EL (cell line): ENCODE data around the gene SCRT2.
"Not testable (repeated sequence)": the region's sequence is repeated elsewhere in the genome, so short reads cannot be mapped to it uniquely, and the experiment has no call there.

Experiments
- DNase-seq: peaks from one replicate; pipeline ENCODE4 v3.0.0-alpha.2; 2016

Gene SCRT2

GRCh38 chr20:699811-700338 lies 24.3 kb upstream of the SCRT2 start:
- DNase-seq = no peak

DNA sequence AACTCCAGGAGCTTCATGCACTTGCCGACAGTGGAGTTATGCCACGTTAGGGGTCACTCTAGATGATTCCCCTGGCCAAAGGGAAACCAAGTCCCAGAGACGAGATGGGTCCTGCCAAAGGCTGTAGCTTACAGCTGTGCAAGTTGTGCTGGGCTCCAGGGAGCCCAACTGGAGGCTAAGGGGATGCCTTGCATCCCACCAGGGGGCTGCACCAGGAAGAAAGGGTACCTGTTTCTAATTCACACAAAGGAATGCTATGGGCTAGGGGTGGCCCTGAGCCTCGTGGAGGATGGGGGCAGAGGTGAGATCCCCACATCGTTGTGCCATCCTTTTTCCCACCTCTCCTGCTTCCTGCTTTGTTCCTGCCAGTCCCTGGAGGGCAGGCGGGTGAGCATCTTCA lies 23.7 kb upstream of the SCRT2 start:
- no peak for DNase-seq

DNA sequence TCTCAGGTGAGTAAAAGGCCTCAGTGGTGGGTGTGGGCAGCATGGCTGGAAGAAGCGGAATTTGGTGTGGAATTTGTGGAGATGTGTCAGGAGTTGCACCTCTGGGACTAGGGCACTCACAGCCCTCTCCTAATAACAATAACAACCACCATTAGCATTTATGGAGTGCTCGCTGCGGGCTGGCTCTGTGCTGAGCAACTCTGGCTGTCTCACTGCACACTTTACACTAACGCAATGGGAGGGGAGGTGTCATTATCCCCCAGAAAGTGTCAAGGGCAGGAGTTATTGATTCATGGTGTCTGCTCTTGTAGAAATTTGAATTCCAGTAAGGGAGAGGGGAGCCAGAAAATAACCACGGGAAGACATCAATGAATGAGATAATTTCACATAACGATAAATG lies 22.7 kb upstream of the SCRT2 start:
- DNase-seq = no peak

- no peak for DNase-seq
These were observed 22.2 kb upstream of the SCRT2 start for GRCh38 chr20:697826-698225.

DNA sequence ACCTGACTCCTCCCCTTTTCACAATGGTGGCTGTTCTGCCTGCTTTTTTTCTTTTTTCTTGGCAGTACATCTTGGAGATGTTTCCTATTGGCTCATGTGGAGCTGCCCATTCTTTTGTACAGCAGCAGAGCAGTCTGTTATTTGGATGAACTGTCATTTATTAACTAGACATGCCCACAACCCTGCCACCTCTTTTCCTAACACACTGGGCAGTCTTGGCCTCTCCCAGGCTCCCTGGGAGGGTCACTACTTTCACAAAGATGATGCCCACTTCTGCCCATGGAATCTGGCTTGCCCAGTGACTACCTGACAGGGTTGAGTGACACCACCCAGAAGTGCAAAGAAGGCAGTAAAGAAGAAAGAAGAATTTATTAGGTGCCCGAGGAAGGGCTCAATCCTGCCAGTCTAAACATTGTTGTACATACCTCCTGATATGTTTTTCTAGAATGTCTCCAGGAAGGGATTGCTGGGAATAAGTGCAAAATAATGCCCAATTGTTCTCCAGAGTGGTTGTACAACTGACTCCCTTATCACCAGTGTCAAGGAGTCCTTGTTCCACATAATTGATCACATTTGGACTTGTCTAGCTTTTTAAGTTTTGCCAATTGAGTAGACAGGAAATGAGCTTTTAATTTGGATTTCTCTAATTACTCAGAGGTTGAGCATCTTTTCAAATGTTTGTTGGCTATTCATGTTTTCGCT lies 19.7 kb upstream of the SCRT2 start:
- no peak for DNase-seq

DNA sequence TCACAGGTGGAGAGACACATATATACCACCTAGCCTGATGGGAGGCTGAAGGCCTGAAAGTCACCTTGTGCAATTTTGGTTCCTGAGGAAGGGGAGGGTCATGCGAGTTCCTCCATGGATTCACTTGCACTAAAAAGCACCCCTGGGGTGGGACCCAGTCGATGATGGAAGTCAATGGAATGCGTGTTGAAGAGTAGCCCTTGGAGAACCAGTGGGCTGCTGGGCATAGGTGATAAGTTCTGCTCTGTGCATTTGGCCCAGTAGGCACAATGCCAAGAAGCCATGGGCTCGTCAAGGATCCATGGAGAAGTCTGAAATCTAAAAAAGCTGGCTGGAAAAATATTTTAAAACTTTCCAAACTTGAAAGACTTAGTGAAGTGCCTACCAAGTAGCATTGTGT lies 18.9 kb upstream of the SCRT2 start:
- DNase-seq = no peak

DNA sequence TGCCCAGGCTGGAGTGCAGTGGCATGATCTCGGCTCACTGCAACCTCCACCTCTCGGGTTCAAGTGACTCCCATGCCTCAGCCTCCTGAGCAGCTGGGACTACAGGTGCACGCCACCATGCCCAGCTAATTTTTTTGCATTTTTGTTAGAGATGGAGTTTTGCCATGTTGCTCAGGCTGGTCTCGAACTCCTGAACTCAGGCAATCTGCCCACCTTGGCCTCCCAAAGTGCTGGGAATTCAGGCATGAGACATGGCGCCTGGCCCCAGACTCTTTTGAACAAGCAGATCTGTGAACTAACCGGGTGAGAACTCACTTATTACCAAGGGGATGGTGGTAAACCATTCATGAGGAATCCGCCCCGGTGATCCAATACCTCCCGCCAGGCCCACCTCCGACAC lies 18.2 kb upstream of the SCRT2 start:
- DNase-seq = not testable (repeated sequence)

GRCh38 chr20:692044-692443 lies 16.4 kb upstream of the SCRT2 start:
- no peak for DNase-seq

- DNase-seq = no peak
These were observed 14.3 kb upstream of the SCRT2 start for GRCh38 chr20:689947-690346.

GRCh38 chr20:689348-689747 lies 13.7 kb upstream of the SCRT2 start:
- DNase-seq = no peak

DNA sequence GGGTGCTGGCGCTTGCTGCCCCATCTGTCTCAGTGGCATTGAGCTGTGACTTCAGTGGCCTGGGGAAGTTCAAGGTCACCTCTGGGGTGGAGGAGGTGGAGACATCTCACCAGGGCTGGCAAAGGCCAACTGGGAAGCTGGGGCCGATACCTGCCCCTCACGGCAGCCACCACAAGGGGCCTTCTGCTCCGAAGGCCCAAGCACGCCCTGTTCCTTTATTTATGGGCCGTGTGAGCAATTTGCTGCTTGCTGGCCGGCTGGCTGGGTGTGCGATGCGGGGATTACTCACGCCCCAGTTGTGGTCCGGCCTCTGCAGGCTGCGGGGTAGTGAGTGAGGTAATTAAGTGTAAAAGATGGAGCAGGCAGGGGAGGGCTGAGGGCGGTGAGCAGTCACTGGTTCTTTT lies 13.2 kb upstream of the SCRT2 start:
- DNase-seq = peak; percentile 14

DNA sequence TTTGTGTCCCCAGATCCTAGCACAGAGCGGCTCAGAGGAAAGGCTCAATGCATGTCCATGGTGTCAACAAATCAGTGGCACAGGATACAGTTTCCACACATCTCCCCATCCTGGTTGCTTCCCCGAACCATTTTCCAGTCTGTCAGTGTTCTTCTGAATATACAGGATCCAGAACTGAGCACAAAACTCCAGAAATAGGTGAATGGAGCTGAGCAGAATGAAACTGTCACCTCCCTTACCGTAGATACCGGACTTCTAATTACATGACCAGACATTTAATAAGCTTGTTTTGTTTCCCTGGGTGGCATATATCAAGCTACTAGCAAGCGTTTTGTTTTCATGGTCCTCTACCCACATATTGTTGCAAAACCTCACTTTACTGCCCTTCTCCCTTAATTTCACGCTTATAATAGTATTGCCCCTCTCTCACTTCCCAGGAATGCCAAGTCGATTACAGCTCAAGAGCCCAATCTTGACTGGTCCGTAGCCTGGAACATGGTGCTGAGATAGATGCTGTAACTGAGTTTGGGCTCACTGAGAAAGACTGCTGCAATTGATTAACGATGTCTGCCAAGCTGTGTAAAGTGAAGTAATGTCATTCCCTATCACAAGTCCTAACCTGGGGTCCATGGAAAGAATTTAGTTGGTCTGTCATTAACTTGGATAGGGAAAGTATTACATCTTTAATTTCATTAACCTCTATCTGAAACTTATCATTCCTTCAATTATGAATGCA lies 12.0 kb upstream of the SCRT2 start:
- no peak for DNase-seq

- DNase-seq = no peak
These were observed 9.2 kb upstream of the SCRT2 start for GRCh38 chr20:684676-685319.

DNA sequence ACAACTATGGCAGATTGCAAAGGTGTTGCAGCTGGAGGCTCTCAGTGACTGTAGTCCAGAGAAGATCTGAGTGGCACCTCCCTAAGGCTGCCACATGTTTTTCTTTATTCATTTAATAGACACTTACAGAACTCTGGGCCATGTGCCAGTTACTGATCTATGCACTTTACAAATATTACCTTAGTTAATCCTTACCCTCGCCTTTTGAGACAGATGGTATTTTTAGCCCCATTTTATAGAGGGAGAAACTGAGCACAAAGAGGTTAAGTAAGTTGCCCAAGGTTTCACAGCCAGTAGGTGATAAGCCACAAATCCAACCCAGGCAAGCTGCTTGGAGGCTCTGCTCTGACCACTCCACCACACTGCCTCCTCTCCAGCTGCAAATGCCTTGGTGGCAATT lies 6.5 kb upstream of the SCRT2 start:
- DNase-seq = no peak

GRCh38 chr20:680638-681187 lies 5.1 kb upstream of the SCRT2 start:
- no peak for DNase-seq

- no peak for DNase-seq
These were observed 2.4 kb upstream of the SCRT2 start for GRCh38 chr20:677957-678356.

DNA sequence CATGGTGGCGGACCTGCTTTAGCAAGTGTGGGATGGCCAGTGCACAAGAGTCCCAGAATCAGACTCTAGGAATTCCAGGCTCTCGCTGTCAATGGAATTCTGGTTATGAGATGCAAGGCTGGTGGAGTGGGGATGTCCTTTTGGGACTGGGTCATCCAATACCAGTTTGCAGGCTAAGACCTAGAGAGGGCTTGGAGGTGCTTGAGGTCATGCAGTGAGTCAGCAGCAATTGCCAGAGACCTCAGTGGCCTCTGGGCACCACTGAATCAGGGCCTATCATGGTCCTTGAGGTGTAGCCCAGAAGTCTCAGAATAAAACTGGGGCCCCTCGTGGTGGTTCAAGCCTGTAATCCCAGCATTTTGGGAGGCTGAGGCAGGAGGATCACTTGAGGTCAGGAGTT lies 1.4 kb upstream of the SCRT2 start:
- no peak for DNase-seq

GRCh38 chr20:676315-676937 lies 824 bp upstream of the SCRT2 start:
- DNase-seq = no peak

DNA sequence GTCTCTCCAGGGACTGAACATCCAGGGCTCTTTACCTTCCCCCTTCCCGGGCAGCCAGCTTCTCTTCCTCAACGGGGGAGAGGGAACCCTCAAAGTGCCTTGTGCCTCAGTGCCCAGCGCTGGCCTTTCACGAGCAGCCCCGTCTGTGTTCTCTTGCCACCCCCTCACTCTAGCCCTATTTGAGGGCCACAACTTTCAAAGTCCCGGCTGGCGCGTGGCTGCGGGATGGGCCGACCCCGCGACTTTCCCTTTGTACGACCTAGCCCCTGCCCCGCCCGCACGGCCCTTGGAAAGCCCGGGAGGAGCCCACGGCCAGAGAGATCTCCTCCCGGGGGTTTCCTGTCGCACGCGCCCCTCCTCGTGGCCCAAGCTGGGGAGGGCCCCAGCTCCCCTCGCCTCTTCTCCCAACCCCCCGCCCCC lies 559 bp downstream of the SCRT2 start:
- no peak for DNase-seq

DNA sequence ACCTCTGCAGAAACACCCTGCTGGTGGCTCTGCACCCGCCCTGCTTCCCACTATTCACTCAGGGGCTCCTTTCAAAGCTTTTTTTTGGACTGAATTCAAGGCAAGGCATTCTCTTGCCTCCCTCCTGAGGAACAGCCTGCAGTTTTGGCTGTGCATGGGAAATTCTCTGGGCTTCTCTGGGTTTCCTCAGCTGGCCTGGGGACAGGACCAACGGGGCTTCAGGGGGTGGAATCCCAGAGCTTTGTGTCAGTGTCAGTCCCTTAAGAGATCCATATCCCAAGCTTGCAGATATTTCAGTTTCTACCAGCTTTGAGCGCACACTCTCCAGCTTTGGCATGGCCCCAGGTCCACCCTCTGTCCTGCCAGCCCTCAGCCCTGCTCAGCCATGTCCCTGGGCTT lies 2.0 kb downstream of the SCRT2 start:
- DNase-seq = no peak

- DNase-seq = no peak
These were observed 2.5 kb downstream of the SCRT2 start for GRCh38 chr20:672963-673602.

- DNase-seq = no peak
These were observed 4.2 kb downstream of the SCRT2 start for GRCh38 chr20:671252-672030.
